Parathyroid adenoma (tissue), 2 donors: ENCODE results near the gene UMAD1.

Experiments used
- H2AFZ ChIP-seq: fragments of 300-600 bp; sonication (generic); one replicate; pipeline ENCODE4 v1.7.0; 2017; ENCODE audit warnings: antibody characterized with exemption, mild to moderate bottlenecking
- H3K27ac ChIP-seq: fragments of 300-600 bp; sonication (generic); one replicate; pipeline ENCODE4 v1.7.0; 2017
- H3K27me3 ChIP-seq: fragments of 300-600 bp; sonication (generic); one replicate; pipeline ENCODE4 v1.7.0; 2017; ENCODE audit warnings: low read length; ENCODE audit not compliant: control insufficient read depth, insufficient read depth
- H3K36me3 ChIP-seq: fragments of 300-600 bp; sonication (generic); one replicate; pipeline ENCODE4 v1.7.0; 2017; ENCODE audit warnings: low read length; ENCODE audit not compliant: control insufficient read depth, insufficient read depth
- H3K4me1 ChIP-seq: fragments of 300-600 bp; sonication (generic); one replicate; pipeline ENCODE4 v1.7.0; 2017; ENCODE audit warnings: control low read depth
- H3K4me2 ChIP-seq: fragments of 300-600 bp; sonication (generic); one replicate; pipeline ENCODE4 v1.7.0; 2017; ENCODE audit warnings: low read length
- H3K4me3 ChIP-seq: fragments of 300-600 bp; sonication (generic); one replicate; pipeline ENCODE4 v1.7.0; 2017; ENCODE audit warnings: low read depth, low read length
- H3K79me2 ChIP-seq: fragments of 300-600 bp; sonication (generic); one replicate; pipeline ENCODE4 v1.7.0; 2017; ENCODE audit warnings: control low read depth
- H3K9ac ChIP-seq: fragments of 300-600 bp; sonication (generic); one replicate; pipeline ENCODE4 v1.7.0; 2017; ENCODE audit warnings: mild to moderate bottlenecking
- H3K9me3 ChIP-seq: fragments of 300-600 bp; sonication (generic); one replicate; pipeline ENCODE4 v1.7.0; 2017; ENCODE audit warnings: low read length; ENCODE audit not compliant: control insufficient read depth
- CTCF ChIP-seq: fragments of 300-600 bp; sonication (generic); IDR thresholded peaks from one replicate; pipeline ENCODE4 v1.7.0; 2017; ENCODE audit warnings: antibody characterized with exemption, mild to moderate bottlenecking
- donor health status: primary hyperparathyroidism.

The UMAD1 gene

GRCh38 chr7:7609330-7609729 is 31.2 kb upstream of the UMAD1 start:
- no peak overlapping the region for H3K9ac ChIP-seq
- H3K27me3 ChIP-seq, result no peaks in the 10 kb centered on the region
- no peak overlapping the region for H3K4me2 ChIP-seq
- no peak overlapping the region for H3K27ac ChIP-seq
- no peak overlapping the region for H2AFZ ChIP-seq
- TF ChIP-seq CTCF, result no peak
- H3K9me3 ChIP-seq, result no peaks in the 10 kb centered on the region
- H3K4me3 ChIP-seq, result no peak overlapping the region
- peaks cover 23% of the 10 kb centered on the region for H3K4me1 ChIP-seq
- no peaks in the 10 kb centered on the region for H3K79me2 ChIP-seq
- H3K36me3 ChIP-seq, result no peaks in the 10 kb centered on the region

GRCh38 chr7:7612519-7612918 is 28.0 kb upstream of the UMAD1 start:
- TF ChIP-seq CTCF, result no peak
- H2AFZ ChIP-seq, result no peak overlapping the region
- no peak overlapping the region for H3K27ac ChIP-seq
- H3K4me3 ChIP-seq, result no peak overlapping the region
- H3K9me3 ChIP-seq, result no peaks in the 10 kb centered on the region
- H3K4me2 ChIP-seq, result no peak overlapping the region
- H3K79me2 ChIP-seq, result no peaks in the 10 kb centered on the region
- peaks cover 18% of the 10 kb centered on the region for H3K4me1 ChIP-seq
- H3K9ac ChIP-seq, result no peak overlapping the region
- H3K27me3 ChIP-seq, result no peaks in the 10 kb centered on the region
- H3K36me3 ChIP-seq, result no peaks in the 10 kb centered on the region

- TF ChIP-seq CTCF, result no peak
- H3K4me1 ChIP-seq, result peaks cover 12% of the 10 kb centered on the region
- H3K79me2 ChIP-seq, result no peaks in the 10 kb centered on the region
- H3K36me3 ChIP-seq, result no peaks in the 10 kb centered on the region
- no peak overlapping the region for H2AFZ ChIP-seq
- H3K4me2 ChIP-seq, result no peak overlapping the region
- no peak overlapping the region for H3K27ac ChIP-seq
- no peak overlapping the region for H3K9ac ChIP-seq
- no peak overlapping the region for H3K4me3 ChIP-seq
- H3K27me3 ChIP-seq, result no peaks in the 10 kb centered on the region
- no peaks in the 10 kb centered on the region for H3K9me3 ChIP-seq
These were observed 27.3 kb upstream of the UMAD1 start for GRCh38 chr7:7613210-7613609.

- Histone ChIP-seq H3K9me3 (no peaks in the 10 kb centered on the region), H3K4me2 (no peak overlapping the region), H3K27me3 (no peaks in the 10 kb centered on the region), H3K36me3 (no peaks in the 10 kb centered on the region), H3K27ac (no peak overlapping the region), H3K4me3 (no peak overlapping the region), H3K4me1 (peaks cover 12% of the 10 kb centered on the region), H3K9ac (no peak overlapping the region), H2AFZ (no peak overlapping the region), H3K79me2 (no peaks in the 10 kb centered on the region)
- TF ChIP-seq CTCF, result no peak
These were observed 26.4 kb upstream of the UMAD1 start for GRCh38 chr7:7614018-7614741.

GRCh38 chr7:7617550-7617949 is 23.0 kb upstream of the UMAD1 start:
- no peak overlapping the region for H3K9ac ChIP-seq
- H2AFZ ChIP-seq, result no peak overlapping the region
- H3K4me2 ChIP-seq, result no peak overlapping the region
- no peak overlapping the region for H3K27ac ChIP-seq
- no peak for TF ChIP-seq CTCF
- peaks cover 9% of the 10 kb centered on the region for H3K4me1 ChIP-seq
- no peaks in the 10 kb centered on the region for H3K9me3 ChIP-seq
- H3K36me3 ChIP-seq, result no peaks in the 10 kb centered on the region
- no peak overlapping the region for H3K4me3 ChIP-seq
- no peaks in the 10 kb centered on the region for H3K27me3 ChIP-seq
- no peaks in the 10 kb centered on the region for H3K79me2 ChIP-seq
